ENCODE data around the gene MGAT5B. TPM values are rescaled to one million over a fixed set of nuclear protein-coding genes. Genes with fewer than 3 reads are reported as not detected.

The MGAT5B gene
- total RNA-seq, 1 experiment from 2014 or later = 5.3 TPM

DNA sequence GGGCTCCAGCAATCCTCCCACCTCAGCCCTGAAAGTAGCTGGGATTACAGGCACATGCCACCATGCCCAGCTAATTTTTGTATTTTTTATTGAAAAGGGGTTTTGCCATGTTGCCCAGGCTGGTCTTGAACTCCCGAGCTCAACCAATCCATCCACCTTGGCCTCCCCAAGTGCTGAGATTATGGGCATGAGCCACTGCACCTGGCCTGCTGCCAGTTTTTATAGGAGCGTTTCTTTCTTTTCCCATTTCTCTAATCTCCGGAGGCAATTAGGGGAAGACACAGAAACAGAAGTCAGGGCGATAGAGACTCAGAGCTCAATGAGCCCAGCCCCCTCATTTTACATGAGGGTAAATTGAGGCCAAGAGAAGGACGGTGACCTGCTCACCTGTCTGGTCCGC, 10.4 kb downstream of the MGAT5B start:
- DNase-seq (ENCODE audit: low spot score) = no peak

- DNase-seq (ENCODE audit: low spot score) = no peak
Measured at GRCh38 chr17:76879254-76879653, 11.1 kb downstream of the MGAT5B start.

- DNase-seq (ENCODE audit: low spot score) = no peak
Measured at GRCh38 chr17:76879691-76880090, 11.5 kb downstream of the MGAT5B start.

DNA sequence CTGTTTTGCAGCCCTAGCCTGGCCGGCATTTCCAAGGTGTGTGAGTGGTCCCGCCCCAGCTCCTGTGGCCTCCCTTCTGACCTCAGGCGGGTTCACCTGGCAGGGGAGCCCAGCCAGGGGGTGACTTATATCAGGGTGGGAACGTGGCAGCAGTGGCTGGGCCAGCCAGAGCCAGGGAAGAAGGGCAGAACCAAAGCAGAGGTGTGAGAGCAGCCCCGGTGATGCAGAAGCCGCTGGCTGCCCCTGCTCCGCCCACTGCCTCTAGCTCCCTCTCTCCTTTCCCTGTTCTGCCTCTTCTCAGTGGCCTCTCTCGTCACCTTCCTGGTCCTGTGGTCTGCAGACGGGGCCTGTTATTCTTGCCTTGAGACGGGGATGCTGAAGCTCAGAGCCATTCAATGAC, 12.1 kb downstream of the MGAT5B start:
- DNase-seq (ENCODE audit: low spot score) = no peak

DNA sequence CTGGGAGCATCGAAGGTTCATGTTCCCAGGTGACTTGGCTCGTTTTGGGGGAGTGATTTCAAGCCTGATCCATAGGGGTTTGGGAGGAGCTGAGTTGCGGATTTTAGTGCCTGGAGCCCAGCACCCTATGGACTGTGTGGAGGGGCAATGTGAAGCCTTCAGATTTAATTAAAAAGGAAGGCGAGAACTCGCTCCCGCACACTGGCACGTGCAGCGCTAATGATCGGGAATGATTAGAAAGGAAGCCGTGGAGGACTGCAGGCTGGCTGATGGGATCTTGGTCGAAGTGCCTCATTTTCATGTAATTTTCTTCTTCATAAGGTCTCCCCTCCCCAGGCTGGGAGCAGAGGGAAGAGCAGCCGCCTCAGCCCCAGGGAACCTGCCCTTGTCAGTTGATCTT, 12.8 kb downstream of the MGAT5B start:
- DNase-seq (ENCODE audit: low spot score) = no peak

- no peak for DNase-seq (ENCODE audit: low spot score)
Measured at GRCh38 chr17:76881408-76881807, 13.2 kb downstream of the MGAT5B start.

GRCh38 chr17:76881966-76882365, 13.8 kb downstream of the MGAT5B start:
- no peak for DNase-seq (ENCODE audit: low spot score)

GRCh38 chr17:76883744-76884525, 15.7 kb downstream of the MGAT5B start:
- no peak for DNase-seq (ENCODE audit: low spot score)

DNA sequence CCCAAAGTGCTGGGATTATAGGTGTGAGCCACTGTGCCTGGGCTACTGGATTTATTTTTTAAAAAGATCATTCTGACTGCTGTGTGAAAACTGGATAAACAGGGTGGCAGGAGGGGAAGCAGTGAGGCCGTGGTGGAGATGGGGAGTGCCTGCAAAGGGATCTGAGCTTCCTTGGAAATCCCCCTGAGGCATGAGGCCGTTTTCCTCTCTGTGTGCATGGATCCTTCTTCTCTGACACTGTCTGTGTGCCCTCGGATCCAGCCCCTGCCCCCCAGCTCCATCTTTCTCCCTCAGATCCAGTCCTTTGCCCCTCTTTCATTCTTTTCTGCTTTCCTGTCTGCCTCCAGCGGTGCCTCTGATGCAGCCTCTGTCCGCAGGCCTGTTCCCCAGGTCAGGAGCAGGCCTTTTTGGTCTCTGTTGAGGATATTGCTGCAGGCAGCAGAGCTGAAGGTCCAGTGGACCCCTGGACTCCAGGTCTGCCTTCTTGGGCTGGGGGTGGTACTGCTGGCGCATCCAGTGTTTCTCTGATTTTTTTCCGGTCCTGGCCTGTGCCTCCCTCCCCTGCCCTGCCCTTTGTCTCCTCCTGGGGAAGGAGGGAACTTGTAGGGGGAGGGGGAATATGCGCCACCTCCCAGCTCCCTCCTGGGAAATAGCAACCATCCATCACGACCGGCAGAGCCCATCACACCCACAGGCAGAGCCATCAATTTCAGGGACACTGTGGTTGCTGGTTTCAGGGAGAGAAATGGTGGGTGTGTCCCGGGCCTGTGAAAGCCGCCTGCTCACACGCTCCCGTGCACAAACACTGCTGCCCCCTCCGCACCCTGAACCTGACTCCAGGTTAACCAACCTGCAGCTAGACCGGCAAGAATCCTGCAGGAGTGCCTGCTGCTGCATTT, 17.0 kb downstream of the MGAT5B start:
- no peak for DNase-seq (ENCODE audit: low spot score)

DNA sequence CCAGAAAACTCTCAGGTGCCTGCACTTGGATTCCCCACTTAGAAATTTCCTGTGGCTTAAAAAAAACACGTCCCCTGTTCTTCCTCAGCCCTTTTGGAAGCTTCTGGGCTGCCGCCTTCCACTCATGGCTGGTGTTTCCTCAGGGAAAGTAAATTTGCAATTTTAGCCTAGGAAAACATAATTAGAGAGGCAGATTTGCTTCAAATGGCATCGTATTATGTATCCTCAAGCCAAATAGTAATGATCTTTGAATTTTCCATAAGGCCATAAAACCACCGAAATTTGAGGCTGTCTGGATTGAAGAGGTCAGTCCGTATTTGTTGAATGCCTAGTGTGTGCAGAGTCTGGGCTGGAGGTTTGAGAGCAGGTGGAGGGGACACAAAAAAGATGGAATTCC, 17.7 kb downstream of the MGAT5B start:
- DNase-seq (ENCODE audit: low spot score) = no peak

DNA sequence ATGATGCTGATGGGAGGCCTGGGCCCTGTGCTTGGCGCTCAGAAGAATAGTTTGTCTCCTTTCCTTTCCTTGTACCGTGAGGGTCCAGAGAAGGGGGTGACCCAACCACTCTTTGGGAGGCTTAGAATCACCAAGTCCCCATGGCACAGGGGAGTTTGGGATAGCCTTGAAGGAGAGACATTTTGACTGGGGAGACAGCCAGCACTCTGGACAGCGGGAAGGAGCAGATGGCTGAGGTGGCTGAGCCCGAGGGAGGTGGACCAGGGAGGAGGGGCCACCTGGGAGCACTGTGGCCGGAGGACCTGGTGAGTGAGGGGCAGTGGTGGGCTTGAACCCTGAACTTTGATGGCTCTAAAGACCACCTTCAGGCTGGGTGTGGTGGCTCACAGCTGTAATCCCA, 18.2 kb downstream of the MGAT5B start:
- DNase-seq (ENCODE audit: low spot score) = no peak

DNA sequence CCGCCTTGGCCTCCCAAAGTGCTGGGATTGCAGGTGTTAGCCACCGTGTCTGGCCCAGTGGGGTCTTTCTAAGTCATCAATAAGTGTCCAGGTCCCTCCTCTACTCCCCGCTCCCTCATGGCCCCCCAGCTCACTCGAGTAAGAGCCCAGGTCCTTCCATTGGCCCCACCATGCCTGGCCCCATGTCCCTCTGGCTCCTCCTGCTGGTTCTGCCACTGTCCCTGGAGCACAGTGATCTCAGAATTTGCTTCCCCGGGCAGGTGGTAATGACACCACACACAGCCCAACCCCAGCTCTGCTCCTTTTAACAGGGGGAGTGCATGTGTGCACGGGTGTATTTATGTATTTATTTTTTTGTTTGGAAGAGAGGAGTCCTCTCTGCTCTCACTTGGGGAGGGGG, 19.6 kb downstream of the MGAT5B start:
- no peak for DNase-seq (ENCODE audit: low spot score)

DNA sequence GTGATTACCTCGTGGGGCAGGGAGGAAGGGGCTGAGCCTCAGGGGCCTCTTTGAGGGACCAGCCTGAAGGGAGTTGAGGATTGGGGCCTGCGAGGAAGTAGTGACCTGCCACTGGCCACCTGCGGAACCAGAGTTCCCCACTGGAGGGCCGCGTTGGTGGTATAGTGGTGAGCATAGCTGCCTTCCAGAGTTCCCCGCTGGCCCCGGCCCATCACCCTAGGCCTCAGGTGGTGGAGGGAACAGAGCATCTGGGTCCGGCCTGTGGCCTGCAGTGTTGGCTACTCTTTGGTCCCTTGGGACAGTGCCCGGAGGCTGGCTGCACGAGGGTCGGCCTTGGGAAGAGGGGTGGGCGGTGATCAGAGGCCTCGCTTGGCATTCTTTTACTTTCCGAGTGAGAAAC, 20.5 kb downstream of the MGAT5B start:
- no peak for DNase-seq (ENCODE audit: low spot score)

GRCh38 chr17:76889323-76889722, 21.1 kb downstream of the MGAT5B start:
- no peak for DNase-seq (ENCODE audit: low spot score)

DNA sequence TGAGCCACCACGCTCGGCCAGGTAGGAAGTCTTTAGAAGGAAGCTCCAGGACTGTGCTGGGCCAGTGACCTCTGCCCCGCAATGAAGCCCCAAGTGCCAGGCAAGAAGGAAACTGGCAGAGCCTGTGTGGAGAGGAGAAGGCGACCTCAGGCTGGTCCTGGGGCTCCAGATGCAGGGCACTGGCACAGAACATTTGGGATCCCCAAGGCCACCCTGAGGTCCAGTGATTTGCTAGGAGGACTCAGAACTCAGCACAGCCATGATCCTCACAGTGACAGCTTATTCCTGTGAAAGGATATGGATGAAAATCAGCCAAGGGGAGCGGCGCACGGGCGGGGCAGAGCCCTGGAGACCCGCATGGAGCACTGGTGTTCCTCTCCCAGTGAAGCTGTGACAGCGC, 24.1 kb downstream of the MGAT5B start:
- no peak for DNase-seq (ENCODE audit: low spot score)

DNA sequence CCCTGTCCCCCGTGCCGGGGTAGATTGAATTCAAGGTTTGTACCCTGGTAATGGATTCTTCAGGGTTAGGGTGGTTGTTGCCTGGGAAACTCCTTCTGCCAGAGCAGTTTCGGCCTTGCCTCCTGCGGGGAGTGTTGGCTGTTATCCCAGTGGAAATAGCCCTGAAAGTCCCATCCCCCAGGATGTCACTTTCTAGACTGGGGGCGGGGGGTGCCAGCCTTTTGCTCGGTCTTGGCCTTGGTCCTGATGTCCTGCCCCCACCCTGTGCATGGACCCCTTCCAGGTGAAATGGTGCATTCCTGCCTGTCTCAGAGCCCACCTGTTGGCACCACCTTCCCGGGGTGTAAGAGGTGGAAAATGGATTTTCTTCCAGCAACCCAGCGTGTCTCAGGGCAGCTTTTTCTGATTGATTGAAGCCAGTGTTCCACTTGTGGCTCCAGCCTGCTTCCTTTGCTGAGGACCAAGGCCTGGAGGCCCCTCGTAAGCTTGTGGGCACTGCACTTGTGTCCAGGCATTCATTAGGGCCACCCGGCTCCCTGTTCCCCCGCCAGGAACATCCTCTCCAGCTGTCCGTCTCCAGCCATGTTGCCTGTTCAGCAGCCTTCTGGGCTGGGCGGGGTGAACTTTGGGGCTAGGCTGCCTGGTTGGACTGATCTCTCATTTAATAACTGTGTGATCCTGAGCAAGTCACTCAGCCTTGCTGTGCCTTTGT, 25.6 kb downstream of the MGAT5B start:
- no peak for DNase-seq (ENCODE audit: low spot score)

- DNase-seq (ENCODE audit: low spot score) = no peak
Measured at GRCh38 chr17:76894842-76895241, 26.6 kb downstream of the MGAT5B start.

- DNase-seq (ENCODE audit: low spot score) = no peak
Measured at GRCh38 chr17:76897023-76897422, 28.8 kb downstream of the MGAT5B start.

DNA sequence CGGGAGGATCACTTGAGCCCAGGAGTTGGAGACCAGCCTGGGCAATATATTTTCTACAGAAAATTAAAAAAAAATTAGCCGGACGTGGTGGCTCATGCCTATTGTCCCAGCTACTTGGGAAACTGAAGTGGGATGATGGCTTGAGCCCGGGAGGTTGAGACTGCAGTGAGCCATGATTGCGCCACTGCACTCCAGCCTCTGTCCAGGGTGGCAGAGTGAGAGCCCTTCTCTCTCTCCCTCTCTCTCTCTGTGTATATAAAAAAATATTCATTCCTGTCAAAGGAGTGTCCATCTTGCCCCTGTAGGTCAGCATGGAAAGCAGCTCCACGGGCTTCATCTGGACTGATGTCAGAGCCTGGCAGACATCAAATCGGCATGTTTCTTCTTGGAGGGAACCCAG, 31.2 kb downstream of the MGAT5B start:
- DNase-seq (ENCODE audit: low spot score) = no peak

- no peak for DNase-seq (ENCODE audit: low spot score)
Measured at GRCh38 chr17:76900723-76901122, 32.5 kb downstream of the MGAT5B start.

DNA sequence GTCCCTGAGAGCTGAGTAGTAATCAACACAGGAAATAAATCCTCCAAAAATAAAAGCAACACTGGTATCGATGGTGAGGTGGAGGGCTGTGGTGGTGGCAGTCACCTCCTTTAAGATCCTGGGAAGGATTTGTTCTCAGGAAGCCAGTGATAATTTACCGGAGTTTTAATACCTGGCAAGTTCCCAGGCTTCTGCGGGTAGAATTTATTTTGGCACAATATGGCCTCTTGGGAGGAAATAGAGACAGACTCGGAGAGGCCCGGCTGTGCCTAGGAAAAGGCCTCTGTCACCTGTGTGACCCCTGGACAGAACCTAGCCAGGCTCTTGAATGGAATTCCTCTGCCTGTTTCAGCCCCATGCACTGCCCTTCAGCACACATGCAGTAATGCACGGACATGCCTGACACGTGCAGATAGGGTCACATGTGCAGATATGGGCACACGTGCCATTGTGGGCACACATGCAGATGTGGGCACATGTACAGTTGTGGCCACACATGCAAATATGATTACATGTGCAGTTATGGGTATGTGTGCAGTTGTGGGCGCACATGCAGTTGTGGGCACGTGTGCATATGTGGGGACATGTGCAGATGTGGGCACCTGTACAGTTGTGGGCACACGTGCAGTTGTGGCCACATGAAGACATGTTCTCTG, 33.5 kb downstream of the MGAT5B start:
- DNase-seq (ENCODE audit: low spot score) = no peak

- DNase-seq (ENCODE audit: low spot score) = no peak
Measured at GRCh38 chr17:76902476-76902875, 34.3 kb downstream of the MGAT5B start.

All from H4 (cell line).